GM19328 (cell line): ENCODE results near the gene ZBTB6.

Experiments used
- ATAC-seq: cut with Tn5 transposase; IDR thresholded peaks from one replicate; pipeline ENCODE4 v1.9.1; 2021; ENCODE audit warnings: mild to moderate bottlenecking, moderate library complexity; ENCODE audit not compliant: unreplicated experiment

ZBTB6 gene

GRCh38 chr9:122912964-122913673, at the start of gene ZBTB6:
ZBTB6 (minus strand) TSS chr9:122913323; CDS start chr9:122912072, 1,251 bp downstream.
- ATAC-seq, result peak; percentile 95

- ATAC-seq, result no peak
Observed at GRCh38 chr9:122961139-122961538, 48.0 kb upstream of the ZBTB6 start.

GRCh38 chr9:122955961-122956360, 42.8 kb upstream of the ZBTB6 start:
- ATAC-seq, result no peak

GRCh38 chr9:122954253-122954691, 41.1 kb upstream of the ZBTB6 start:
- no peak for ATAC-seq

- ATAC-seq, result no peak
Observed at GRCh38 chr9:122951056-122951455, 37.9 kb upstream of the ZBTB6 start.

- no peak for ATAC-seq
Observed at GRCh38 chr9:122950263-122950662, 37.1 kb upstream of the ZBTB6 start.

- no peak for ATAC-seq
Observed at GRCh38 chr9:122949696-122950095, 36.6 kb upstream of the ZBTB6 start.

GRCh38 chr9:122948313-122948712, 35.2 kb upstream of the ZBTB6 start:
- no peak for ATAC-seq

- ATAC-seq, result no peak
Observed at GRCh38 chr9:122946461-122947005, 33.4 kb upstream of the ZBTB6 start.

- no peak for ATAC-seq
Observed at GRCh38 chr9:122944960-122945888, 32.1 kb upstream of the ZBTB6 start.

GRCh38 chr9:122941582-122942234, 28.6 kb upstream of the ZBTB6 start:
- ATAC-seq, result no peak

- ATAC-seq, result peak; percentile 97
Observed at GRCh38 chr9:122940749-122941581, 27.8 kb upstream of the ZBTB6 start, which contains the start of gene RABGAP1. RABGAP1 (plus strand) TSS chr9:122941020; CDS start chr9:122957060, 16,040 bp downstream.

GRCh38 chr9:122940454-122940748, 27.3 kb upstream of the ZBTB6 start:
- ATAC-seq, result no peak

- ATAC-seq, result no peak
Observed at GRCh38 chr9:122939601-122940000, 26.5 kb upstream of the ZBTB6 start.

GRCh38 chr9:122936883-122937282, 23.8 kb upstream of the ZBTB6 start:
- no peak for ATAC-seq

- ATAC-seq, result no peak
Observed at GRCh38 chr9:122936464-122936863, 23.3 kb upstream of the ZBTB6 start.

- peak; percentile 95 for ATAC-seq
Observed at GRCh38 chr9:122931226-122932121, 18.4 kb upstream of the ZBTB6 start, which contains the start of gene ZBTB26. ZBTB26 (minus strand) TSS chr9:122931512; CDS start chr9:122919934, 11,578 bp downstream.

GRCh38 chr9:122930541-122931225, 17.6 kb upstream of the ZBTB6 start:
- ATAC-seq, result no peak
